Fibroblast of lung (primary cell): ENCODE results near the gene CBX6. TPM values are rescaled to one million over a fixed set of nuclear protein-coding genes. Genes with fewer than 3 reads are reported as not detected.
A peak's percentile ranks its signal among the peaks of the same experiment; 100 is the strongest.

Experiments used
- DNase-seq, 2 donors: peaks; one replicate each; pipeline versions ENCODE4 v3.0.0 to v3.0.0-alpha.2; 2010; ENCODE audit warnings: low read depth in 2 of 2
- H2AFZ ChIP-seq: 2 replicates; pipeline ENCODE4 v1.5.1; 2012; ENCODE audit warnings: low read length, control low read depth, inconsistent platforms
- H3K27ac ChIP-seq: 2 replicates; pipeline ENCODE4 v1.5.1; 2011; ENCODE audit warnings: low read length, control low read depth; ENCODE audit not compliant: insufficient read depth
- H3K27me3 ChIP-seq: 2 replicates; pipeline ENCODE4 v1.5.1; 2011; ENCODE audit warnings: mild to moderate bottlenecking, low read length; ENCODE audit not compliant: control insufficient read depth, insufficient read depth
- H3K36me3 ChIP-seq: 2 replicates; pipeline ENCODE4 v1.5.1; 2011; ENCODE audit warnings: low read length; ENCODE audit not compliant: control insufficient read depth, insufficient read depth
- H3K4me1 ChIP-seq: 2 replicates; pipeline ENCODE4 v1.5.1; 2011; ENCODE audit warnings: low read length; ENCODE audit not compliant: control insufficient read depth, insufficient read depth; ENCODE audit errors: extremely low read depth
- H3K4me2 ChIP-seq: 2 replicates; pipeline ENCODE4 v1.5.1; 2011; ENCODE audit warnings: low read length, control low read depth; ENCODE audit not compliant: insufficient read depth; ENCODE audit errors: extremely low read depth
- H3K4me3 ChIP-seq, 4 experiments: fragments of 200-600 bp in 1 of 4; sonication (generic) in 1 of 4; replicated peaks in 1 of 4; 2 replicates each; pipeline ENCODE4 v1.5.1; 2011 to 2016; ENCODE audit warnings: low read length in 4 of 4, low read depth in 3 of 4, mild to moderate bottlenecking in 3 of 4, control low read depth in 2 of 4, inconsistent platforms in 1 of 4, mixed read lengths in 1 of 4; ENCODE audit not compliant: insufficient read depth in 1 of 4; ENCODE audit errors: control extremely low read depth in 1 of 4
- H3K79me2 ChIP-seq: 2 replicates; pipeline ENCODE4 v1.5.1; 2012; ENCODE audit warnings: mild to moderate bottlenecking, low read length, inconsistent platforms; ENCODE audit not compliant: control insufficient read depth, insufficient read depth
- H3K9ac ChIP-seq: 2 replicates; pipeline ENCODE4 v1.5.1; 2011; ENCODE audit warnings: mild to moderate bottlenecking, low read length, control low read depth; ENCODE audit not compliant: insufficient read depth
- H3K9me3 ChIP-seq: 2 replicates; pipeline ENCODE4 v1.5.1; 2012; ENCODE audit warnings: low read depth, low read length; ENCODE audit not compliant: control insufficient read depth, insufficient read depth
- H4K20me1 ChIP-seq: 2 replicates; pipeline ENCODE4 v1.5.1; 2011; ENCODE audit warnings: low read length; ENCODE audit not compliant: control insufficient read depth, insufficient read depth; ENCODE audit errors: extremely low read depth
- CTCF ChIP-seq, 2 donors: IDR thresholded peaks in 1 of 2; conservative IDR thresholded peaks in 1 of 2; 1 replicate in 1 of 2; 2 replicates in 1 of 2; pipeline ENCODE4 v1.5.1; 2011 to 2012; ENCODE audit warnings: low read length in 2 of 2, control low read depth in 1 of 2, inconsistent platforms in 1 of 2, low read depth in 1 of 2, mild to moderate bottlenecking in 1 of 2
- EZH2 ChIP-seq: IDR thresholded peaks from 2 replicates; pipeline ENCODE4 v1.5.1; 2012; ENCODE audit warnings: low read length, control low read depth, mild to moderate bottlenecking; ENCODE audit errors: missing control alignments
- polyA plus RNA-seq, 2 donors: library from polyadenylated mRNA; depleted of rRNA in 1 of 2; stranded (reverse) in 1 of 2; unstranded in 1 of 2; fragments of >200 nt; gene quantifications; 2 replicates each; pipeline ENCODE4 v1.2.1, GENCODE V29; 2011 to 2012; ENCODE audit warnings: missing spikeins in 1 of 2
- total RNA-seq: library from RNA; depleted of rRNA; stranded (reverse); fragments of >200 nt; gene quantifications from 2 replicates; pipeline ENCODE4 v1.2.1, GENCODE V29; 2014

Gene CBX6
- total and polyA plus RNA-seq, 2 donors (not counting 1 experiment from before 2014, with no cell fraction given): 20.3 to 53.8 TPM

DNA sequence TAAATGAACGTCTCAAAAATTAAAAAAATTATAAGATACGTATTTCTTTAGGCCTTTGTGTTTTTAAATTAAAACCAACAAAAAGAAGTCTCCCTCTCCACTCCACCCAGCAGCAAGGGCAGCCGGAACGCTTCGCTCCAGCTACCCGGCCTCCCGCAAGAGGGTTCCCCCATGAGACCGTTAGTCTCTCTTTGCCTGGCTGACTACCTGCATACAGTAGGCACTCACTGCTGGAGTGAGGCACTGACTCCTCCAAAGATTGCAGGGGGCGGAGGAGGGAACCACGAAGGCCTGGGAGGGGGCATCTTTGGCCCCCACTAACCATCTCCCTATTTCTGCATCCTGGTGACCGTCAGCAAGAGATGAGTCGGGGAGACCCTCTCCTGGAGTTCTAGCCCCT lies 10.1 kb downstream of the CBX6 start:
- Histone ChIP-seq H3K79me2 (no peaks in the 10 kb centered on the region), H3K4me1 (no peaks in the 10 kb centered on the region), H3K4me3 (no peak overlapping the region), H3K4me2 (no peak overlapping the region), H3K27me3 (no peaks in the 10 kb centered on the region), H3K9ac (no peak overlapping the region), H4K20me1 (no peaks in the 10 kb centered on the region), H3K36me3 (peaks cover 10% of the 10 kb centered on the region), H3K27ac (no peak overlapping the region), H2AFZ (no peak overlapping the region), H3K9me3 (no peaks in the 10 kb centered on the region)
- no peak for DNase-seq
- TF ChIP-seq CTCF (conservative IDR thresholded peaks at IDR 0.05 in 1 of 2, IDR thresholded peaks at IDR 0.05 in 1 of 2; ENCODE audit: low read depth in 1 of 2, low read length in 2 of 2) (no peak), EZH2 (no peak)

DNA sequence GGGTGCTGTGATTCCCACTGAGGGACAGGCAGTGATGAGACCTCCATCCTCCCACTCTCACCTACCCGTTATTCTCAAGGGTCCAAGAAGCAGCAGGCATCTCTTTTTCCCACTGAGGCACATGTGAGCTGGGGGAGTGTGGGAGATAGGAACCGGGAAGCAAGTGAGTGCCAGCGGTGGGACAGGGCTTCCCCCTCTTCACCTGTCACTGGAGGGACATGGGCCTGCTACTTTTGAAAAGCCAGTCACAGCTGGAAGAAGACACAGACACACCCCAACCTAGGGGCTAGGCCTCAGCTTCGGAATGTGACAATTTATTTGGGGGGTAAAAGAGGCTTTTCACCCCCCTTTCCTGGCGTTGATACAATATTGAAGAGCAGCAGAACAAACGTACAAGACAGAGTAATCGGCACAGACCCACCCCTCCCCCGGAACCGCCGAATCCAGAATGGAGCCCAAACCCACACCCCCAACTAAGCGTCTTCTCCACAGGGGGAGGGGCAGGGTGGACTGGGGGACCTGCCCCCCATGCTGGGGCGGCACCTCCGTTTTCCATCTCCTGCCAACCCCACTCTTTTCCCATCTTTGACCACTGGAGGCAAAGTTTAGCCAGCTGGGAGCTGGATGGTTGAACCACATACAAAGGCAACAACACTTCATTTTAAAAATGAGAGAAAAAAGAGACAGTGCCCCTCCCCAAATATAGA lies 10.7 kb downstream of the CBX6 start:
- H4K20me1 ChIP-seq: no peaks in the 10 kb centered on the region
- TF ChIP-seq EZH2 (no peak), CTCF (conservative IDR thresholded peaks at IDR 0.05 in 1 of 2, IDR thresholded peaks at IDR 0.05 in 1 of 2; ENCODE audit: low read depth in 1 of 2, low read length in 2 of 2) (peak; percentile 30 to 45)
- DNase-seq: no peak

DNA sequence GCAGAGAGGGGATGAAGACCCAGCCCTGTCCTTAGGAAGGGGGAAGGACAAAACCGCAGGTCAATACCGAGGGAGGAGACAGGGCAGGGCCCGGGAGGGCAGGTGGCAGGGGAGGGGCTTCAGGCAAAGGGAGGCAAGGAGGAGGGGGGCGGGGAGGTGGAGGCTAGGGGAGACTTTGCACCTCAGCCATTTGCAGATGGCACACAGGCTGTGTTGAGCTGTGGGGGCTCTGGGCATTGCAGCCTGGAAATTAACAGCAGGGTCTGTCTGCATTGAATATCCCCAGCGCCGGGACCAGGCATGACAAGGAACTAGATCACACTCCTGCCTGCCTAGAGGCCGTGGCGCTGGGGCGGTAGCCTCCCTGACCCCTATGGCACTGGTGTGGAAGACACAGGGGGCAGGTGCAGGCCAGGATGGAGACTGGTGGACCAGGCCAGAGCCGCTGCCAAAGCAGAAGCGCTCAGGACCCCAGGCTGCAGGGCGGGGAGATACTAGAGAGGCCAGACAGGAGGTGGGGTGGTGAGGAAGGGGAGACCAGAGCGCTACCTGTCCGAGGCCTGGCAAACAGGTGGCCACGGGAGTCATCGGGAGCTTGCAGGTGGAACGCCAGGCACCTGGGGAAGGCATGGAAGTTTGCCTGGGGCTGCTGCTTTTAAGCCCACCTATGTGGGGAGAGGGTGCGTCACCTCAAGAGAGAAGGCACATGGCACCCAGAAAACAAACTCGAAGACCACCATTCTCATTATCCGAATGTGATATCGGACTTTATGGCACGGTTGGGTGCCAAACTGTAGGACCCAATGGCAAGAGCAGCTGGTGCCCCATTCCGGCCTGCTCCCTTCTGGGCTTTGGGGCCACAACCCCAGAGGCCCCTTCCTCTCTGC lies 11.5 kb downstream of the CBX6 start:
- Histone ChIP-seq H3K27me3 (no peaks in the 10 kb centered on the region), H3K79me2 (no peaks in the 10 kb centered on the region), H3K4me2 (no peak overlapping the region), H4K20me1 (no peaks in the 10 kb centered on the region), H2AFZ (no peak overlapping the region), H3K4me1 (no peaks in the 10 kb centered on the region), H3K9me3 (no peaks in the 10 kb centered on the region), H3K36me3 (peaks cover 5% of the 10 kb centered on the region), H3K27ac (no peak overlapping the region), H3K4me3 (no peak overlapping the region), H3K9ac (no peak overlapping the region)
- TF ChIP-seq EZH2: no peak
- no peak for TF ChIP-seq CTCF (conservative IDR thresholded peaks at IDR 0.05 in 1 of 2, IDR thresholded peaks at IDR 0.05 in 1 of 2; ENCODE audit: low read depth in 1 of 2, low read length in 2 of 2)
- DNase-seq: no peak

More for the DNA sequence above, 10.7 kb downstream of the CBX6 start:
- no peak overlapping the region for H3K4me2 ChIP-seq
- no peaks in the 10 kb centered on the region for H3K9me3 ChIP-seq
- H3K36me3 ChIP-seq: peaks cover 7% of the 10 kb centered on the region
- H3K27ac ChIP-seq: no peak overlapping the region
- no peak overlapping the region for H3K9ac ChIP-seq
- H3K4me1 ChIP-seq: no peaks in the 10 kb centered on the region
- no peaks in the 10 kb centered on the region for H3K27me3 ChIP-seq
- no peak overlapping the region for H3K4me3 ChIP-seq
- H2AFZ ChIP-seq: no peak overlapping the region
- no peaks in the 10 kb centered on the region for H3K79me2 ChIP-seq
